Neural progenitor cell (in vitro differentiated cells): ENCODE measurements around the gene SYT6. TPM values are rescaled to one million over a fixed set of nuclear protein-coding genes. Genes with fewer than 3 reads are reported as not detected.

ENCODE experiments used
- DNase-seq: peaks from one replicate; pipeline ENCODE4 v3.0.0-alpha.2; 2016; ENCODE audit warnings: low spot score
- H2AFZ ChIP-seq: fragments of 200-600 bp; sonication (generic); replicated peaks from 2 replicates; pipeline ENCODE4 v1.6.1; 2016; ENCODE audit warnings: antibody characterized with exemption
- H3F3A ChIP-seq: fragments of 200-600 bp; sonication (generic); 2 replicates; pipeline ENCODE4 v1.6.1; 2016; ENCODE audit warnings: antibody characterized with exemption, low read depth
- H3K27ac ChIP-seq: fragments of 200-600 bp; sonication (generic); 2 replicates; pipeline ENCODE4 v1.5.1; 2016; ENCODE audit warnings: mild to moderate bottlenecking
- H3K27me3 ChIP-seq: fragments of 200-600 bp; sonication (generic); 2 replicates; pipeline ENCODE4 v1.6.1; 2016; ENCODE audit warnings: mild to moderate bottlenecking, moderate library complexity
- H3K36me3 ChIP-seq: fragments of 200-600 bp; sonication (generic); 2 replicates; pipeline ENCODE4 v1.5.1; 2016
- H3K4me1 ChIP-seq: fragments of 200-600 bp; sonication (generic); 2 replicates; pipeline ENCODE4 v1.6.1; 2016; ENCODE audit warnings: mixed run types
- H3K4me2 ChIP-seq: fragments of 200-600 bp; sonication (generic); 2 replicates; pipeline ENCODE4 v1.6.1; 2016
- H3K4me3 ChIP-seq: fragments of 200-600 bp; sonication (generic); 2 replicates; pipeline ENCODE4 v1.5.1; 2016
- H3K79me2 ChIP-seq: fragments of 200-600 bp; sonication (generic); 2 replicates; pipeline ENCODE4 v1.6.1; 2016; ENCODE audit warnings: low read depth
- H3K9ac ChIP-seq: fragments of 200-600 bp; sonication (generic); 2 replicates; pipeline ENCODE4 v1.6.1; 2016
- H3K9me3 ChIP-seq: fragments of 200-600 bp; sonication (generic); 2 replicates; pipeline ENCODE4 v1.5.1; 2016; ENCODE audit warnings: low read depth
- H4K20me1 ChIP-seq: fragments of 200-600 bp; sonication (generic); 2 replicates; pipeline ENCODE4 v1.6.1; 2016; ENCODE audit warnings: low read depth
- H3K27ac Mint-ChIP-seq: 3 replicates; pipeline ENCODE4 v1.8.0; 2021; ENCODE audit warnings: mixed read lengths
- H3K27me3 Mint-ChIP-seq: 2 replicates; pipeline ENCODE4 v1.8.0; 2022; ENCODE audit warnings: low read depth, mild to moderate bottlenecking, inconsistent platforms, moderate library complexity, mixed read lengths; ENCODE audit not compliant: insufficient read depth
- H3K36me3 Mint-ChIP-seq: 3 replicates; pipeline ENCODE4 v1.8.0; 2021; ENCODE audit warnings: mixed read lengths
- H3K4me1 Mint-ChIP-seq: 3 replicates; pipeline ENCODE4 v1.8.0; 2021; ENCODE audit warnings: mixed read lengths
- H3K4me3 Mint-ChIP-seq: 3 replicates; pipeline ENCODE4 v1.8.0; 2021; ENCODE audit warnings: mild to moderate bottlenecking, moderate library complexity, mixed read lengths
- H3K9me3 Mint-ChIP-seq: 3 replicates; pipeline ENCODE4 v1.8.0; 2020; ENCODE audit warnings: mixed read lengths
- CTCF ChIP-seq: fragments of 200-600 bp; sonication (generic); IDR thresholded peaks from 2 replicates; pipeline ENCODE4 v1.5.1; 2017; ENCODE audit warnings: antibody characterized with exemption, mild to moderate bottlenecking
- EZH2 ChIP-seq: fragments of 200-600 bp; sonication (generic); IDR thresholded peaks from 2 replicates; pipeline ENCODE4 v1.6.1; 2017; ENCODE audit warnings: antibody characterized with exemption, mild to moderate bottlenecking, moderate library complexity
- EZH2phosphoT487 ChIP-seq: fragments of 200-600 bp; sonication (generic); IDR thresholded peaks from 2 replicates; pipeline ENCODE4 v1.6.1; 2017; ENCODE audit warnings: antibody characterized with exemption
- total RNA-seq: library from RNA; depleted of rRNA; stranded (reverse); fragments of >200 nt; gene quantifications from 2 replicates; pipeline ENCODE4 v1.2.3, GENCODE V29; 2015; ENCODE audit warnings: low replicate concordance

Gene SYT6
- total RNA-seq, 1 donor from 2014 or later: 8.1 TPM

- Histone ChIP-seq H3K79me2 (no peaks in the 10 kb centered on the region), H3K4me3 (no peak overlapping the region), H3K9ac (no peak overlapping the region), H3K27ac (no peak overlapping the region), H3F3A (no peaks in the 10 kb centered on the region), H3K9me3 (no peaks in the 10 kb centered on the region), H3K4me2 (no peak overlapping the region), H2AFZ (no peak overlapping the region), H3K27me3 (no peaks in the 10 kb centered on the region), H3K4me1 (peaks cover 4% of the 10 kb centered on the region), H4K20me1 (no peaks in the 10 kb centered on the region), H3K36me3 (no peaks in the 10 kb centered on the region)
- no peaks in the 10 kb centered on the region for H3K36me3 Mint-ChIP-seq
- TF ChIP-seq CTCF: no peak
- TF ChIP-seq EZH2phosphoT487: no peak
- TF ChIP-seq EZH2: no peak
- H3K4me3 Mint-ChIP-seq: no peak overlapping the region
- H3K27me3 Mint-ChIP-seq: peaks cover 5% of the 10 kb centered on the region
- no peaks in the 10 kb centered on the region for H3K4me1 Mint-ChIP-seq
- no peak overlapping the region for H3K27ac Mint-ChIP-seq
- DNase-seq: no peak
- H3K9me3 Mint-ChIP-seq: no peaks in the 10 kb centered on the region
These were observed 23.6 kb upstream of the SYT6 start for GRCh38 chr1:114177282-114177681.

- H2AFZ ChIP-seq: no peak overlapping the region
These were observed 22.7 kb upstream of the SYT6 start for GRCh38 chr1:114176366-114176765.

GRCh38 chr1:114173680-114174079, 20.0 kb upstream of the SYT6 start:
- Histone ChIP-seq H4K20me1 (no peaks in the 10 kb centered on the region), H3K9ac (no peak overlapping the region), H2AFZ (no peak overlapping the region), H3F3A (no peaks in the 10 kb centered on the region), H3K27ac (no peak overlapping the region), H3K9me3 (no peaks in the 10 kb centered on the region), H3K27me3 (no peaks in the 10 kb centered on the region), H3K4me2 (no peak overlapping the region), H3K79me2 (no peaks in the 10 kb centered on the region), H3K4me1 (no peaks in the 10 kb centered on the region), H3K4me3 (no peak overlapping the region), H3K36me3 (no peaks in the 10 kb centered on the region)
- peaks cover 2% of the 10 kb centered on the region for H3K4me1 Mint-ChIP-seq
- no peak overlapping the region for H3K4me3 Mint-ChIP-seq
- no peak for DNase-seq
- no peaks in the 10 kb centered on the region for H3K36me3 Mint-ChIP-seq
- H3K27ac Mint-ChIP-seq: no peak overlapping the region
- TF ChIP-seq EZH2: no peak
- TF ChIP-seq CTCF: no peak
- no peak for TF ChIP-seq EZH2phosphoT487
- H3K9me3 Mint-ChIP-seq: no peaks in the 10 kb centered on the region
- no peaks in the 10 kb centered on the region for H3K27me3 Mint-ChIP-seq

More at GRCh38 chr1:114176366-114176765, 22.7 kb upstream of the SYT6 start:
- Histone ChIP-seq H3K4me2 (no peak overlapping the region), H3K27me3 (no peaks in the 10 kb centered on the region), H3K27ac (no peak overlapping the region), H3K9me3 (no peaks in the 10 kb centered on the region), H3K9ac (no peak overlapping the region), H3K79me2 (no peaks in the 10 kb centered on the region), H4K20me1 (no peaks in the 10 kb centered on the region), H3K4me1 (peaks cover under 1% of the 10 kb centered on the region), H3F3A (no peaks in the 10 kb centered on the region), H3K4me3 (no peak overlapping the region), H3K36me3 (no peaks in the 10 kb centered on the region)
- Mint-ChIP-seq H3K4me3 (no peak overlapping the region), H3K27me3 (peaks cover 2% of the 10 kb centered on the region), H3K27ac (peak overlapping the region; percentile 54), H3K36me3 (no peaks in the 10 kb centered on the region), H3K9me3 (no peaks in the 10 kb centered on the region), H3K4me1 (no peaks in the 10 kb centered on the region)
- TF ChIP-seq CTCF: no peak
- no peak for TF ChIP-seq EZH2phosphoT487
- TF ChIP-seq EZH2: no peak
- DNase-seq: no peak
